BLaER1 treated with 17β-estradiol and CSF1 and Interleukin-3, amounts not matched to agents 10 nM and 100 nM (cell line): ENCODE measurements around the gene SP1.

Source experiments
- H3K27ac ChIP-seq, 11 experiments: shearing (Covaris generic); formaldehyde crosslinking; 2 replicates each; pipeline ENCODE4 v1.8.1; 2022
- H3K27me3 ChIP-seq, 11 experiments: shearing (Covaris generic); formaldehyde crosslinking; 2 replicates each; pipeline ENCODE4 v1.8.1; 2022
- H3K36me3 ChIP-seq, 11 experiments: shearing (Covaris generic); formaldehyde crosslinking; 2 replicates each; pipeline ENCODE4 v1.8.1; 2022
- H3K4me1 ChIP-seq, 10 experiments: shearing (Covaris generic); formaldehyde crosslinking; 2 replicates each; pipeline ENCODE4 v1.8.1; 2022
- H3K4me2 ChIP-seq, 11 experiments: shearing (Covaris generic); formaldehyde crosslinking; 2 replicates each; pipeline ENCODE4 v1.8.1; 2022
- H3K4me3 ChIP-seq, 10 experiments: shearing (Covaris generic); formaldehyde crosslinking; 2 replicates each; pipeline ENCODE4 v1.8.1; 2022
- H3K9ac ChIP-seq, 11 experiments: shearing (Covaris generic); formaldehyde crosslinking; 2 replicates each; pipeline ENCODE4 v1.8.1; 2022
- H3K9me3 ChIP-seq, 11 experiments: shearing (Covaris generic); formaldehyde crosslinking; replicated peaks in 1 of 11; 2 replicates each; pipeline ENCODE4 v1.8.1; 2022
- H4K20me1 ChIP-seq, 11 experiments: shearing (Covaris generic); formaldehyde crosslinking; 2 replicates each; pipeline ENCODE4 v1.8.1; 2022
- Cebpa-rat ChIP-seq, 11 experiments: shearing (Covaris generic); IDR thresholded peaks; 2 replicates each; pipeline ENCODE4 v1.8.1; 2022

The SP1 gene

GRCh38 chr12:53338017-53338416 lies 42.0 kb upstream of the SP1 start:
- peak overlapping the region in 9 of 11 experiments; percentile 11 to 38 (median 24); a peak in 9 of 22 replicates for H3K4me2 ChIP-seq

DNA sequence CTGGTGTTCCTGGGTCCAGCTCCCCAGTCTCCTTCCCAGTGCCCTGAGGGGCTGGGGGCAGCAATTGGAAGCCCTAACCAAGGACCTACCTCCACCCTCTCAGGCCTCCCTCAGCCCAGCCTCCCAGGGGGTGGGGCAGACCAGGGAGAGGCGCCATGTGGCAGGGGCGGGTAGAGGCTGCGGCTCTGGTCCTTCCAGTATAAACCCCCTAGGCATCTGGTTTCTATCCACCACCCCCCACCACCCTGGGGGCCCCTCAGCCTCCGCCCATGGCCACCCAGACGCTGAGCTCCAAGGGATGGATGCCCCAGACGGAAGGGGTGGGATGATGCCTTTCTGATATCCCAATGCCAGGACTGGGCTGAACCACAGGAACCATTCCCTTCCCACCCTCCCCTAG lies 41.1 kb upstream of the SP1 start:
- Histone ChIP-seq H3K4me3 (no peak overlapping the region), H3K9me3 (no peaks in the 10 kb centered on the region), H3K36me3 (no peaks in the 10 kb centered on the region), H3K9ac (no peak overlapping the region), H3K4me2 (no peak overlapping the region), H3K4me1 (peaks cover 13 to 52% (median 38%) of the 10 kb centered on the region in 10 experiments), H3K27ac (no peak overlapping the region), H3K27me3 (peaks cover 35 to 47% (median 38%) of the 10 kb centered on the region in 11 experiments), H4K20me1 (peaks cover 0 to 11% (median 0%) of the 10 kb centered on the region in 11 experiments; a peak in 3 of 22 replicates)
- no peak for TF ChIP-seq Cebpa-rat (IDR thresholded peaks at IDR 0.05)

More at GRCh38 chr12:53338017-53338416, 42.0 kb upstream of the SP1 start:
- H3K4me1 ChIP-seq, result peaks cover 20 to 54% (median 42%) of the 10 kb centered on the region in 10 experiments
- no peak overlapping the region for H3K9ac ChIP-seq
- H3K4me3 ChIP-seq, result no peak overlapping the region
- H3K27me3 ChIP-seq, result peaks cover 36 to 55% (median 46%) of the 10 kb centered on the region in 11 experiments
- H3K27ac ChIP-seq, result no peak overlapping the region
- H4K20me1 ChIP-seq, result peaks cover 0 to 11% (median 0%) of the 10 kb centered on the region in 11 experiments; a peak in 3 of 22 replicates
- TF ChIP-seq Cebpa-rat (IDR thresholded peaks at IDR 0.05), result no peak
- no peaks in the 10 kb centered on the region for H3K9me3 ChIP-seq
- no peaks in the 10 kb centered on the region for H3K36me3 ChIP-seq

DNA sequence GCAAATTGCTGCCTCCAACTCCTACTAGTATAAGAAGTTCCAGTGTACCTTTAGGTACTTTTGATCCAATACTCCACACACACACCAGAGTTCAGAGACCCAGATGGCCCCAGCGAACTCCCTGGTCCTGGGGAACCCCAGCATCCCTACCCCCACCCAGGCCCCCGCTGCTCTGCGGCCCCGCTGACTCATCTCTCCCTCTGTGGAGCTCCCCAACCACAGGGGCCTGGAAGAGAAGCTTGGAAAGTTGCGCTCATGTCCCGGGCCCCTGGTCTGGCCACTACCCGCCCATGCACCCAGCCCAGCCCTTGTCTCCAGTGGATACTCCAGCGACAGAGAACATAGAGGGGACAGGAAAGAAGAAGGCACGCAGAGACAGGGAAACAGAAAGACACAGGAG lies 39.6 kb upstream of the SP1 start:
- no peaks in the 10 kb centered on the region for H3K36me3 ChIP-seq
- no peaks in the 10 kb centered on the region for H3K9me3 ChIP-seq
- TF ChIP-seq Cebpa-rat (IDR thresholded peaks at IDR 0.05), result no peak
- no peak overlapping the region for H3K27ac ChIP-seq
- H3K4me1 ChIP-seq, result peaks cover 20 to 50% (median 39%) of the 10 kb centered on the region in 10 experiments
- no peak overlapping the region for H3K4me3 ChIP-seq
- no peak overlapping the region for H3K4me2 ChIP-seq
- no peak overlapping the region for H3K9ac ChIP-seq
- H3K27me3 ChIP-seq, result peaks cover 33 to 37% (median 35%) of the 10 kb centered on the region in 11 experiments
- peaks cover 0 to 11% (median 0%) of the 10 kb centered on the region in 11 experiments; a peak in 3 of 22 replicates for H4K20me1 ChIP-seq

DNA sequence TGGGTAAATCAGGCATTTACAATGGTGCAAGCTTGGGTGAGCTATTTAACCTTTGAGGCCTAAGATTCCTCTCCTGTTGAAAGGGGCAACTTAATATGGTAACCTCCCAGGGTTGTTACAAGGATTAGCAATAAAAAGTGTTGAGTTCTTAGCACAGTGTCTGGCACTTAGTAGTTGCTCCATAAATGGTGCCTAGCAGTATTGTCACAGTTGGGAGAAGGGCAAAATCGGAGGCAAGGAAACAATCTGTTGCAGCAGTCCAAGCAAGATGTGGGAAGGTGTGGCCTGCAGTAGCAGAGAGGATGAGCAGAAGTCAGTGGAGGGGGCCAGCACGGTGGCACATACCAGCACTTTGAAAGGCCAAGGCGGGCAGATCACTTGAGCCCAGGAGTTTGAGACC lies 36.5 kb upstream of the SP1 start:
- Histone ChIP-seq H3K36me3 (no peaks in the 10 kb centered on the region), H4K20me1 (no peaks in the 10 kb centered on the region), H3K9me3 (no peaks in the 10 kb centered on the region), H3K9ac (no peak overlapping the region), H3K4me1 (peaks cover 23 to 39% (median 31%) of the 10 kb centered on the region in 10 experiments), H3K27ac (no peak overlapping the region), H3K4me3 (no peak overlapping the region), H3K27me3 (peaks cover 4 to 7% (median 5%) of the 10 kb centered on the region in 11 experiments; a peak in 21 of 22 replicates), H3K4me2 (peak overlapping the region in 3 of 11 experiments; percentile 90 to 99 (median 91); a peak in 4 of 22 replicates)
- no peak for TF ChIP-seq Cebpa-rat (IDR thresholded peaks at IDR 0.05)

DNA sequence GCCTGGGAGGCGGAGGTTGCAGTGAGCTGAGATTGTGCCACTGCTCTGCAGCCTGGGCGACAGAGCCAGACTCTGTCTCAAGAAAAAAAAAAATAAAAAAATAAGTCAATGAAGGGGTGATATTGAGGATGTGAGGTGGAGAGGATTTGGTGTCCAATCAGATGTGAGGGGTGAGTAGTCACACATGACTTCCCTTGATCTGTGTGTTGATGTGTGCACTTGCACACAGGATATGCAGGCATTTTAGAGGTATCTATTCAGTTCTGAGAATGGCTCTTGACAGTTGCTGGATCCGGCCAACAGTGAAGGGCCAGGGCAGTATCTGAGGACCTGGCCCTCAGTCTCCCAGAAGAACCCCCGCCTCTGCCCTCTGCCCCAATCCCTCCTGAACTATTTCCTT lies 36.0 kb upstream of the SP1 start:
- Histone ChIP-seq H3K4me3 (peak overlapping the region in 1 of 10 experiments; percentile 75; a peak in 1 of 20 replicates), H3K9ac (peak overlapping the region in 5 of 11 experiments; percentile 63 to 85 (median 81); a peak in 6 of 22 replicates)

DNA sequence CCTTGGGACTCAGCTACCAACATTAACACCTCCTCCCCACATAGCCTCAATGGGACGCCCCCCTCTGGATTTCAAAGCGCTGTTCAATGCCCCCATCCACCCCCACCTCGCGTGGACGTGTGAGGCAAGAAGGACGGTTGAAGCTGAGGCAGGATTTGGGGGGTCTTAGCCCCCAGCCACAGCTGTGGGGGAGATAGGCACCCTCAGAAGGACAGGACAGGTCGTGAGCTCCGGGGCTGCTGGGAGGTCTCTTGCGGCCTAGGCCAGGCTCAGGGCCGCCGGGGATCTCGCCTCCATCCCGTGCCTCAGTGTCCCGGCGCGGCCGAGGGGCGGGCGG lies 35.5 kb upstream of the SP1 start:
- Histone ChIP-seq H3K4me2 (peak overlapping the region; percentile 82 to 99 (median 90)), H3K4me3 (peak overlapping the region in 9 of 10 experiments; percentile 61 to 76 (median 67); a peak in 16 of 20 replicates), H3K9ac (peak overlapping the region in 10 of 11 experiments; percentile 37 to 85 (median 80); a peak in 17 of 22 replicates), H3K27ac (peak overlapping the region in 8 of 11 experiments; percentile 36 to 82 (median 69); a peak in 11 of 22 replicates), H4K20me1 (no peaks in the 10 kb centered on the region), H3K27me3 (no peaks in the 10 kb centered on the region), H3K9me3 (no peaks in the 10 kb centered on the region), H3K36me3 (no peaks in the 10 kb centered on the region), H3K4me1 (peaks cover 23 to 35% (median 32%) of the 10 kb centered on the region in 10 experiments)
- no peak for TF ChIP-seq Cebpa-rat (IDR thresholded peaks at IDR 0.05)

More for the DNA sequence above, 36.0 kb upstream of the SP1 start:
- Histone ChIP-seq H3K36me3 (no peaks in the 10 kb centered on the region), H3K27me3 (peaks cover 0 to 1% (median 0%) of the 10 kb centered on the region in 11 experiments; a peak in 4 of 22 replicates), H3K4me1 (peaks cover 23 to 35% (median 31%) of the 10 kb centered on the region in 10 experiments), H4K20me1 (no peaks in the 10 kb centered on the region), H3K9me3 (no peaks in the 10 kb centered on the region), H3K4me2 (peak overlapping the region; percentile 82 to 99 (median 90)), H3K27ac (peak overlapping the region in 4 of 11 experiments; percentile 42 to 80 (median 57); a peak in 6 of 22 replicates)
- TF ChIP-seq Cebpa-rat (IDR thresholded peaks at IDR 0.05), result no peak

GRCh38 chr12:53344824-53345485 lies 35.0 kb upstream of the SP1 start:
- Histone ChIP-seq H4K20me1 (no peaks in the 10 kb centered on the region), H3K36me3 (no peaks in the 10 kb centered on the region), H3K4me2 (peak overlapping the region; percentile 82 to 99 (median 90)), H3K4me1 (peaks cover 23 to 35% (median 32%) of the 10 kb centered on the region in 10 experiments), H3K4me3 (peak overlapping the region; percentile 61 to 76 (median 67)), H3K27me3 (no peaks in the 10 kb centered on the region), H3K27ac (peak overlapping the region in 10 of 11 experiments; percentile 42 to 82 (median 76); a peak in 20 of 22 replicates), H3K9me3 (no peaks in the 10 kb centered on the region), H3K9ac (peak overlapping the region; percentile 71 to 85 (median 80))
- TF ChIP-seq Cebpa-rat (IDR thresholded peaks at IDR 0.05), result no peak

DNA sequence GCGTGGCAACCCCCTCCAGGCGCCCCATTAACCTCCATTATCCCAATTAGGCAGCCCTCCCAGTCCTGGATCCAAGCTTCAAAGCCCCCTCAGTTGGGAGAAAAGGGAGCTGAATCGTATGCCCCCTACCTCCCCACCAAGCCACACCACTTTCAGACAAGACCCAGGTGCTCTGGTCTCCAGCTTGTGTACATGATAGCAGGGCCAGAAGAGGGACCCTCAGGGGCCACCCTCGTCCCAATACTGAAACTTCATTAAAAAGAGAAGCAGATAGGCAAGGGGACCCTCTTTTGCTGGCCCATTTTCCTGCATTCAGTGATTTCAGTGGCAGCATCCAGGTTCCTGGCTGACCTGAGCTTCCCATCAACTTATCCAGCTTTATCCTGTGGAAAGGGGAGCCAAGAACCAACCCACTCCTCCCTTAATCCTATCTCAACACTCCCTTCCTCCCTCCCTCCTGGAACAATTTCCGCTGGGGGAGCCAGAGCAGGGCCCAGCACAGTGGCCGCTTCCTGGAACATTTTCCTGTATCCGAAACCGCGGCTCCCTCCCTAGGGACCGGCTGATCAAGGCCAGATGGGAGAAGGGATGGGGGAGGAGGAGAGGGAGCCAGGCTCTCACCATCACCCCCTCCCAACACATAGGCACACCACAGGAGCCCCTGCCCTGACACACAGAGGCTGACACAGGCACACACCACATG lies 34.3 kb upstream of the SP1 start:
- Histone ChIP-seq H3K4me3 (peak overlapping the region; percentile 61 to 76 (median 67)), H3K36me3 (no peaks in the 10 kb centered on the region), H3K27ac (peak overlapping the region in 9 of 11 experiments; percentile 70 to 82 (median 76); a peak in 17 of 22 replicates), H4K20me1 (no peaks in the 10 kb centered on the region), H3K9me3 (no peaks in the 10 kb centered on the region), H3K27me3 (no peaks in the 10 kb centered on the region), H3K9ac (peak overlapping the region in 9 of 11 experiments; percentile 73 to 85 (median 80); a peak in 18 of 22 replicates), H3K4me2 (peak overlapping the region; percentile 82 to 99 (median 90)), H3K4me1 (peaks cover 23 to 35% (median 32%) of the 10 kb centered on the region in 10 experiments)
- no peak for TF ChIP-seq Cebpa-rat (IDR thresholded peaks at IDR 0.05)

DNA sequence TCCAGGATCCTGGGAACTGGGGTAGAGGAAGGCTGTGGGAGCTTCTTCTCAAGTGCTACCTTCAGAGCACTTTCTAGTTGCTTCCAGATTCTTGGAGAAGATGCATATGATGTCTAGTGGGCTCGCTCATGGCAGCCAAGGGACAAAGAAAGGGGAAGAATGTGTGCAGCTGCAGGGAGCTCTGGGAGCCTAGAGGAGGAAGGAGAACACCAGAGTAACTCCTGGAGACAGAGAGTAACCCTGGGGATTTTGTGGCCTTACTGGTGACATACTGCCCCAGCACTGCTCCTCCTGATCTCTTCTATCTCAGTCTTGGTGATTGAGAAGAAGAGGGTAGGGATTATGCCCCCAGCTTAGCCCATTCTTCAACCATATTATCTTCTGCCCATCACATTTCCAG lies 33.5 kb upstream of the SP1 start:
- Histone ChIP-seq H3K9ac (peak overlapping the region in 3 of 11 experiments; percentile 80 to 85 (median 81); a peak in 1 of 22 replicates), H3K9me3 (no peaks in the 10 kb centered on the region), H3K27ac (peak overlapping the region in 5 of 11 experiments; percentile 74 to 80 (median 76); a peak in 8 of 22 replicates), H4K20me1 (no peaks in the 10 kb centered on the region), H3K36me3 (no peaks in the 10 kb centered on the region), H3K4me3 (no peak overlapping the region), H3K4me2 (peak overlapping the region; percentile 82 to 99 (median 90)), H3K4me1 (peaks cover 23 to 35% (median 32%) of the 10 kb centered on the region in 10 experiments), H3K27me3 (no peaks in the 10 kb centered on the region)
- TF ChIP-seq Cebpa-rat (IDR thresholded peaks at IDR 0.05), result no peak
